GM18907 (cell line): Measurements from ENCODE around the gene TMEM263.
"Not testable (repeated sequence)": the region's sequence is repeated elsewhere in the genome, so short reads cannot be mapped to it uniquely, and the experiment has no call there.

Experiments
- ATAC-seq: cut with Tn5 transposase; IDR thresholded peaks from one replicate; pipeline ENCODE4 v1.9.1; 2021; ENCODE audit warnings: mild to moderate bottlenecking, moderate library complexity; ENCODE audit not compliant: unreplicated experiment

The TMEM263 gene

DNA sequence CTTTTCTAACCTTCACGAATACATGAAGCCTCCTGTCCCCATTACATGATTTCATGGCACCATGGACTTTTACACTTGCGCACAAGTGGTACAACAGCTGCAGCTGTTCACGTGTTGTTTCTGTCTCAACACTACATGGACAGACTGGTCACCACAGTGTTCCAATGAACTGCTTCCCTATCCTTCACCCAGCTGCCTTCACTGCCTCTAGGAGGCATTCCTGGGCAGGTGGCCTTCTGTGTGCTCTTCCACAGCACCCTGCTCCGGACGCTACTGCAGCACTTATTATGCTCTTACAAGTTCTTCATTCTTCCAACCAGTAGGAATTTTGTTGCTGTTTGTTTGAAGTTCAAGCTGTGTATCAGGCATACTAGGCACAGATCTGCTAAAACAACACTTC lies 29.8 kb downstream of the TMEM263 start:
- ATAC-seq = no peak

DNA sequence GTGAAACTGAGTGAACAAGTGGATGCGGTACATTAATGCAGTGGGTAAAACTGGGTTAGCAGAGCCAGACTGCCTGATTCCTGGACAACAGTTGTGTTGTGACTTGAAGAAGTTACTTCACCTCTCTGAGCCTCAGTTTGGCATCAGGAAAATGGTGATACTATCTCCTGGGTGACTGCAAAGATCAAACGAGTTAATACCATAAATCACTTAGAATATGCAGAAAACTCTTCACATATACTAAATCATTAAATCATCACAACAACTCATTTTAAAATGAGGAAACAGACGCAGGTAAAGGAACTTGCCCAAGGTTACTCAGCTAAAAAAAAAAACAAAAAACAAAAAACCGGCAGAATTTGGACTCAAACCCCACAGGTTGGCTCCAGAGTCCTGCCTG lies 30.4 kb downstream of the TMEM263 start:
- no peak for ATAC-seq

DNA sequence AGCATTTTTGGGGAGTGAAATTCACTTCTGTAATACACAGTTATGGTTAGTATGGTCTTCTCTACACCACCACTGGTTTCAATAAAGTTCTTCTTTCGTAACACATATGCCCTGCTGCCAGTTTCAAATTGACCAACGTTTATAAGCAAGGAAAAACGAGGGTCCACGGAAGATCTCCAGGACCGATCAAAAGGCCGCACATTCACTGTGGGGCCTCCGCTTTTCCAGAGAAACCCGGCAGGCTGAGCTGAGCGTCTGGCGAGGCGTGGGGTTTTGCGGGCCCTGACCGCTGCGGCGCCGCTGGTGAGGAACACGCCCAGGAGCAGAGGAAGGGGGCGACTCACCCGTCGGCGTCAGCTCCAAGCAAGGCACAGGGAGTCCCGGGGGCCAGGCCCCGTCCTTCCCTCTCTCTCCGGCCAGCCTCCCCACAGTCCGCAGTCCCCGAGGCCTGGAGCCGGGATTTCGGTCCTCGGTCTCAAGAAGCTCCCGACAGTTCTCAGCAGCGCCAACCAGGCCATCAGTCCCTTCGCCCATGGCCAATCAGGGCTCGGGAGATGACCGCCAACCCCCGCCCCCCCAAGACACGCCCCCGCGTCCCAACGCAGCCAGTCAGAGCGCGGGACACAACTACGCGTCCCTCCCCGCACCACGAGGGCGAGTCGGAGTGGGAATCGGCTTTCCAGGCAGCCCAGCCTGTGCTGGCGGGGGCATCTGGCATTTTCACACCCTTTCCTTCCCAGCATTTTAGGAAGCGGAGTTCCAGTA lies 31.1 kb downstream of the TMEM263 start, which contains the start of gene MTERF2:
Gene MTERF2 (minus strand): TSS at position 522 of the 765 bp plus-strand sequence. CDS start 8,432 bp downstream, outside the sequence.
- peak; percentile 95 for ATAC-seq

DNA sequence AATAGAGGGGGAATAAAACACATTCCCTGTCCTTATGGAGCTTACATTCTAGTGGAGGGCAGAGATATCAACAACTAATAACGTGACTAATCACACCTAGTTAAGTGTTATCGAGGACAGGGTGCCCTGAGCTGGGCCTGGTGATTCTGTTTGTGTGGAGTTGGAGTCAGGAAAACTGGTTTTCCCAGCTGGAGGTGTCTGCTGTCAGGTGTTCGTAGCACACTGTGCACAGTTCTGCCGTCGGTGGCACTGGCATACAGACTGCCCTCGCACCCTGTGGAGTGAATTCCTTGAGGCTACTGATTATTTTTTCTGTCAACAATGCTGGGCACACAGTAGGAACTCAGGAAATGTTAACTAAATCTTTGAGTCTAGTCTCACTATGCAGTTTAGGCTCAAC lies 32.1 kb downstream of the TMEM263 start:
- no peak for ATAC-seq

DNA sequence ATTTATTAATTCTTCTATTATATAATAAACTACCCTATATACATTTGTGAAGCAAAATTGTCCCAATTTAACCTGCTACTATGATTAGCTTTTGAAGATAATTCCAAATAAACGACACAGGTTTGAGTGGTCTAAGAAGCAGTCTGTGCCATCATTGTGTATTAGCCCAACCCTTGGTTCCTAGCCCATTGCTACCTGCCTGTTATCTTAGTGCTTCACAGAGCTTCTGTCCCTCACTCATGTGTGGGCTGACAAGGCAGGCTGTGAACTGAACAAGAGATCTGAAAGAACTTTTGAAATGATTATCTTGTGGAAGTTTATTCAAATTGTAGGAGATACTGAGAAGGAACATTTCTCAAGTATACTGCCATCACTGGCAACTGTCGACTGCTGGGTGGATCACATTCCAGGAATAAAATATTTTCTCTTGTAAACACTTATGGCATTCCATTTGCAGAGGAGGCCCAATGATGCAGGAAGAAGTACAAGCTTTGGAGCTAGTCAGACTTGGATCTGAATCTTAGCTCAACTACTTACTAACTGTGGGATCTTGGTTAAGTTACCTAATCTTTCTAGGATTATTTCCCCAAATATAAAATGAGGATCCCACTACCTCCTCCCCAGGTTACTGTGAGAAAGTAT lies 39.0 kb downstream of the TMEM263 start:
- no peak for ATAC-seq

DNA sequence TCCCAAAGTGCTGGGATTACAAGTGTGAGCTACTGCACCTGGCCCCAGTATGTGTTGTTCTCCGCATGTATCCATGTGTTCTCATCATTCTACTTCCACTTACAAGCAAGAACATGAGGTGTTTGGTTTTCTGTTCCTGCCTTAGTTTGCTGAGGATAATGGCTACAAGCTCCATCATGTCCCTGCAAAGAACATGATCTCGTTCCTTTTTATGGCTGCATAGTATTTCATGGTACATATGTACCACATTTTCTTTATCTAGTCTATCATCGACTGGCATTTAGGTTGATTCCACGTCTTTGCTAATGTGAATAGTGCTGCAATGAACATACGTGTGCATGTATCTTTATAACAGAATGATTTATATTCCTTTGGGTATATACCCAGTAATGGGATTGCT lies 40.4 kb downstream of the TMEM263 start:
- ATAC-seq = not testable (repeated sequence)

DNA sequence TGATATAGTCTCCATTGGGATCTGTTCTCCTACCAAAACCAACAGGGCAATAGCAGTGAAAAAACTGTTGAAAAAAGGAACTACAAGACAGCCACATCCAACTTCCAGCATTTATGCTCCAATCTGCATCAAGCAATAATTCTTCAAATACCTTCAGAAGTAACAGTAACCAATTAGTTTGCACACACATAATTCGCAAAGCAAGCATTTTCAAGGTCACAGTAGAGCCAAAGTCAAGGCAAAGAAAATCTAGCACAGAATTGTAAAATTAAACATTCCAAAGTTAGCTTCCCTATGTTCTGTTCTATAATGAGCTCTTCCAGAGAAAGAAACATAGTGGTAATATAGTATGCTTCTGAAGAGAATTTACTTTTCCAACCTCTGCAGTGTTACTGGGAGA lies 42.2 kb downstream of the TMEM263 start:
- no peak for ATAC-seq

DNA sequence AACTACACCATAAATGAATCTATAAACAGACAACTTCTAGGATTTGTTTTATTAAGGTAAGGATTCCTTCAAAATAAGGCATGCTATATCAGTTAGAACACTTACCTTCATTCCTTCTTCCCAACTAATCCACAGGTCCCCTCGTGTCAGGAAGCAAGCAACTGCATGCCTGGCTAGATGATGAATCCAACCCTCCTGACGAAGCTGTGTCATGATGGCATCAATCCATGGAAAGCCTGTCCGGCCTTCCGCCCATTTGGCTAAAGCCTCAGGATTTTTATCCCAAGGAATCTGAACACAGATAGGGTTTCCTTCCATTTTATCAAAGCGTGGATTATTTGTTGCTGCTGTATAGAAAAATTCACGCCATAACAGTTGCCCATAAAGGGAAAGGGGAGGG lies 43.7 kb downstream of the TMEM263 start:
- no peak for ATAC-seq

DNA sequence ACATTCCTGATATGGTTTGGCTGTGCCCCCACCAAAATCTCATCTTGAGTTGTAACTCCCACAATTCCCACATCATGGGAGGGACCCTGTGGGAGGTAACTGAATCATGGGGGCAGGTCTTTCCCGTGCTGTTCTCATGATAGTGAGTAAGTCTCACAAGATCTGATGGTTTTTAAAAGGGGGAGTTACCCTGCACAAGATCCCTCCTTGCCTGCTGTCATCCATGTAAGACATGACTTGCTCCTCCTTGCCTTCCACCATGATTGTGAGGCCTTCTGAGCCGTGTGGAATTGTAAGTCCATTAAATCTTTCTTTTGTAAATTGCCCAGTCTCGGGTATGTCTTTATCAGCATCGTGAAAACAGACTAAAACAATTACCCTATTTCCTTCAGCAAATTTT lies 47.0 kb downstream of the TMEM263 start:
- not testable (repeated sequence) for ATAC-seq

DNA sequence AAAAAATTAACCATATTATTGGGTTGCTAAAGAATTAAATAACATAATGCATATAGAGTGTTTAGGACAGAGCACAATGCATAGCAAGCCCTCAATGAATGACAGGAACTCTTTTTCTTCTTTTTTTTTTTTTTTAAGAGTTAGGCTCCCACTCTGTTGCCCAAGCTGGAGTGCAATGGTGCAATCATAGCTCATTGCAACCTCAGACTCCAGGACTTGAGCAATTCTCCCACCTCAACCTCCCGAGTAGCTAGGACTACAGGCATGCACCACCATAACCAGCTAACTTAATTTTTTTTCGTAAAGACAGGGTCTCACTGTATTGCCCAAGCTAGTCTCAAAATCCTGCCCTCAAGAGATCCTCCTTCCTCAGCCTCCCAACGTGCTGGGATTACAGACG lies 51.7 kb downstream of the TMEM263 start:
- no peak for ATAC-seq

DNA sequence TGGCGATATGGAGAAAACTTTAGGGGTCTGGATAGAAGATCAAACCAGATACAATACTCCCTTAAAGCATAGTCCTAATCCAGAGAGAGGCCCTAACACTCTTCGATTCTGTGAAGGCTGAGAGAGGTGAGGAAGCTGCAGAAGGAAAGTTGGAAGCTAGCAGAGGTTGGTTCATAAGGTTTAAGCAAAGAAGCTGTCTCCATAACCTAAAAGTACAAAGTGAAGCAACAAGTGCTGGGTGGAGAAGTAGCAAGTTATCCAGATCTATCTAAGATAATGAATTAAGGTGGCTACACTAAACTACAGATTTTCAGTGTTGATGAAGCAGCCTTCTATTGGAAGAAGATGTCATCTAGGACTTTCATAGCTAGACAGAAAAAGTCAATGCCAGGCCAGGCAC lies 55.8 kb downstream of the TMEM263 start:
- ATAC-seq = no peak

DNA sequence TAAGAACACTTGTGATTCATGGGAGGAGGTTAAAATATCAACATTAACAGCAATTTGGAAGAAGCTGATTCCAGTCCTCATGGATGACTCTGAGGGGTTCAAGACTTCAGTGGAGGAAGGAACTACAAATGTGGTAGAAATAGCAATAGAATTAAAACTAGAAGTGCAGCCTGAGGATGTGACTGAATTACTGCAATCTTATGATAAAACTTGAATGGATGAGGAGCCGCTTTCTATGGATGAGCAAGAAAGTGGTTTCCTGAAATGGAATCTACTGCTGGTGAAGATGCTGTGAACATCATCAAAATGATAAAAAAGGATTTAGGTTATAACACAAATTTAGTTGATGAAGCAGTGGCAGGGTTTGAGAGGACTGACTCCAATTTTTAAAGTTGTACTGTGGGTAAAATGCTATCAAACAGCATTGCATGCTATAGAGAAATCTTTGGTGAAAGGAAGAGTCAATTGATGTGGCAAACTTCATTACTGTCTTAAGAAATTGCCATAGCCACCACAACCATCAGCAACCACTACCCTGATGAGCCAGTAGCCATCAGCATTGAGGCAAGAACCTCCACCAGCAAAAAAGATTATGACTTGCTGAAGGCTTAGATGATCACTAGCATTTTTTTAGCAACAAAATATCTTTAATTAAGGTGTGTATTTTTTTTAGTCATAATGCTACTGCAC lies 57.2 kb downstream of the TMEM263 start:
- no peak for ATAC-seq

DNA sequence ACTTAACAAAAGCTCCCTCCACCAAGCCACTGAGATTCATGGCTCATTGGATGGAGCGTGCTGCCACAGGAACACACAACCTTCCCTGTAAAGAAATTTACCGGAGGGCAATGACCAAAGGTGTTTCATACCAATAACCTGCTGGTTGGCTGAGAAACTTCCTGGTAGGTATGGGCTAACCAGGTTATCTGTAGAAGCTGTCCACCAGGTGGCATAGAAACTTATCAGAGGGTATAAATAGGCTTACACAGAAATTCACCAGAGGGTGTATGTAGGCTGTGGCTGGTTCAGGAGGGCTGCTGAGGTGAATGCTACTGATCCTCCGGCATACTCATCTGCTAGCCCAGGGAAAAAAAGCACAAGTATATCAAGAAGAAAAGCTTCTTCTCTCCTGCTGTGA lies 58.3 kb downstream of the TMEM263 start:
- ATAC-seq = no peak

DNA sequence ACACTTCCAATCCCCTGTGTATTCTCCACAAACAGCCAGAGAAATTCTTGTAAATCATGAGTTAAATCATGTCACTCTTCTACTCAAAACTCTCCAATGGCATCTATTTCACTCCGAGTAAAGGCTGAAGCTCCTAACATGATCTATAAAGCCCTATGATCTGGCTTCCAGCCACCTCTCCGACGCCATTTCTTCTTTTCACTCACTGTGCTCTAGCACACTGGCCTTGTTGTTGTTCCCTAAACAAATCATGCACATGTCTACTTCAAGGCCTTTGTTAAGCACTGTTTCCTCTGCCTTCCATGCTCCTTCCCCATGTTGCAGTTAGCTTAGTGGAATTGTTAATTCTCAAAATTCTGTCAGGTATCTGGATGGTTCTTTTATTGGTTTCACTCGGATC lies 61.3 kb downstream of the TMEM263 start:
- ATAC-seq = no peak

DNA sequence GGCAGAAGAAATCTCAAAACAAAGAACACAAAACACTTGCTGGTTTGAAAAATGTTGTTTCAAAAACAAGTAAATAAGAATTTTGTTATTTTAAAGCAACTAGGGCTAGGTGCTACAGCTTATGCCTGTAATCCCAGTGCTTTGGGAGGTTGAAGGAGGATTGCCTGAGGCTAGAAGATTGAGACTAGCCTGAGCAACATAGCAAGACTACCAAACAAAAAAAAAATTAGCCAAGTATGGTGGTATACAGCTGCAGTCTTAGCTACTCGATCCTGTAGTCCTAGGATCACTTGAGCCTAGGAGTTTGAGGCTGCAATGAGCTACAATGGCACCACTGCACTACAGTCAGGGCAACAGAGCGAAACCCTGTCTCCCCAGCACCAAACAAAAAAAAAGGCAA lies 63.8 kb downstream of the TMEM263 start:
- no peak for ATAC-seq
